ENCODE data around the gene PCED1A. TPM values are rescaled to one million over a fixed set of nuclear protein-coding genes. Genes with fewer than 3 reads are reported as not detected.
"Not testable (repeated sequence)": the region's sequence is repeated elsewhere in the genome, so short reads cannot be mapped to it uniquely, and the experiment has no call there.

Gene PCED1A
- total RNA-seq, 1 experiment from 2014 or later: 38.5 TPM

DNA sequence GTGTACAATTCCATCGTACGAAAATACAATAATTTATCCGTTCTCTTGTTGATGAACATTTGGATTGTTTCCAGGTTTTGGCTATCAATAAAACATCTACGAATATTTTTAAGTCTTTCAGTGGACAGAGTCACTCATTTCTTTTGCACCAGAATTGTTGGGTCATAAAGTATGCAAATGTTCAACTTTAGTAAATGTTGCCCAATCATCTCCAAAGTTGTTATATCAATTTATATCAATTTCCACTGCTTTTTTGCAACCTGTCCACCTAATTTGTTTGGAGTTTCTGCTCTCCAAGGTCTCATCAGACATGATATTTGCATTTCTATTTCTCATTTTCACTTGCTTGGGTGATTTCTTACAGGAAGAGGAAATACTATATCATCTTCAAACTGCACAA, 13.8 kb downstream of the PCED1A start:
- DNase-seq (ENCODE audit: low read depth): no peak

DNA sequence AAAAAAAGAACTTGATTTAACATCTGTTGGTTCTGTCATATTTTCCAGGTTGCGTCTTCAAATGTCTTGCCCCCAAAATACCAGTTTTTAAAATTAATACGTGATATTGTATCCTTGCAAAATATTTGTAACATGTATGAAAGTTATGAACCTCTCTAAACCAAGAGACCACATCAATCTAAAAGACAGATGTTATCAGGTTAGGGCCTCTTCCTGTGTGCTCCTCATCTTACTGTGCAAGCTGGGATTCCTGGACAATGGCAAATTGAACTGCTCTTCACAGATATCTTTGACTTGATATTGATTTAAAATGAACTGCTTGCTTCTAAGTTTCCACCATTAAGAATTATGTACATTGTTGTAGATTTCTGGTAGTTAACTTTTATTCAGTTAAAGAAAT, 14.7 kb downstream of the PCED1A start:
- no peak for DNase-seq (ENCODE audit: low read depth)

DNA sequence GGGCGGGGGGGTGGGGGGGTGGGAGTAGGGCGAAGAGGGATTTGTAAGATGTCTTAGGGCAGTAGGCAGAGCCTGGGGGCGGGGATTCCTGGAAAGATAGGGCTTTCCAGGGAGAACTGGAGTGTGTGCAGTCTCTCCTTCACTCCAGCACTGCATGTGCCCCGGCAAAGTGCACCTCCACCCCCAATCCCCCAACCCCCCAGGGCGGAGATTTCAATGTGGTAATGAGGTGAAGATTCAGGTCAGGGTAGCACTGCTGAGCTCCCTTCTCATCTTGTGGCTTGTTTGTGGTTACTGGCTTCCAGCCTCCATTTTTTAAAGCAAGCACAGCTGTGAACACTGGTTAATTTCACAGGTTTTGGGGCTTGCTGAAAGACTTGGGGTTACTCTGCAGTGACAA, 18.4 kb downstream of the PCED1A start:
- DNase-seq (ENCODE audit: low read depth): peak; percentile 78

DNA sequence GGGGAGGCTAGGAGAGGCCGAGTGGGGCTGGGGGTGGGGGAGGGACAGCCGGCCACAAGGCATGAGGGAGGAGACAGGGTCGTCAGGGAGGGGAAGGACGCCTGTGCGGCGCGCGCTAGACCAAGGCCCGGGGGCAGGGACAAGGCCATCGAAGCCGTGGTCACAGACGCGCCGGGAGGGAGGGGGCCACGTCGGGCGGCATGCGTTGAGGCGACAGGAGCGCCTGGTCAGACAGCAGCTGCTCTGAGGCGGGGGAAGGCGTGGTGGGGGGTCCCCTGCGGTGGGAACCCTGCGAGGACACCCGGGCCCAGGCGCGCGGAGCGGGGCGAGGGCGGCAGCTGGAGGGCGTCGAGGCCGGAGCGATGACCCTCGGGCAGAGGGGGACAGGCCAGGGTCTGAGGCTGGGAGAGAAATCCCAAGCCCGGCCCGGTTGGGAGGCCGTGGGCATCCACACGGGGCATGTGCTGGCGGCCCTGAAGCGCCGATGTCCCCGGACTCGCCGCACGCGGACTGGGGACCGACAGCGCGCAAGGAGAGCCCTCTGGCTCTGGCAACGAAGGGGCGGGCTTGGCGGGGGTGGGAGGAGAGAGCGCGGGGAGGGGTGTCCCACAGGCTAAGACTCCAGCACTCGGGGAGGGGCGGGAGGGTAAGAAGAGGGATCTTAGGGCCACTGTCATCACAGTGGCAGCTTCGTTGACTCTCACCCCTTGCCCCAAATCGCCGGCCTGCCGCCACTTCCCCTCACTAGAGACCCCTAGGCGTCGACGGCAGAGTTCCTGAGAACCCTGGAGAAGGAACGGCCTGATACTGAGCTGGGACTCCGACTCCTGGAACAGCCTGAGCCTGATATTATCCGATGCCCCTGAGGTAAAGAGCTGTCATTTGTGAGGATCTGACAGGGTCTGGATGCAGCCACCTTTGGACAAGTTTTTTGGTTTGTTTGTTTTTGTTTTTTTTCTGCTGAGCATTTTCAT, 19.3 kb downstream of the PCED1A start:
- no peak for DNase-seq (ENCODE audit: low read depth)

GRCh38 chr20:2820084-2820895, 20.2 kb downstream of the PCED1A start:
- peak; percentile 43 for DNase-seq (ENCODE audit: low read depth)

- no peak for DNase-seq (ENCODE audit: low read depth)
These were observed 22.4 kb downstream of the PCED1A start for GRCh38 chr20:2817891-2818595.

DNA sequence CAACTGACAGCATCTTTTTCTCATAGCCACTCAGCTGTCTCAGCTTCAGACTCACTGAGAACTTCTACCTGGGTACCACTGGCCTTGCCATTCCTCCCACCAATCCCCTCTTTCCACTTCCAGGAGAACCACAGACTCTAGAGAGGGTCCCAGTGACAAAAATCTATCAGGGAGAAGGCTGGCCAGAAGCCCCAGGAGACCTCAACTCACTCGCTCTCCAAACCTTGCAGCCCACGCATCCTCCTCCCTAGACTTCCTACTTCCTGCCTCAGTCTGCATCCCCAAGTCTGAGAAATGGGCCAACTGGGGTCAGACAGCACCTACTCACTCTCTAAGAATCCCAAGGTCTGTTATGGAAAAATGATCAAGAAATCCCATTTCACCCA, 23.1 kb downstream of the PCED1A start:
- no peak for DNase-seq (ENCODE audit: low read depth)

- peak; percentile 48 for DNase-seq (ENCODE audit: low read depth)
These were observed 23.7 kb downstream of the PCED1A start for GRCh38 chr20:2816583-2817340.

DNA sequence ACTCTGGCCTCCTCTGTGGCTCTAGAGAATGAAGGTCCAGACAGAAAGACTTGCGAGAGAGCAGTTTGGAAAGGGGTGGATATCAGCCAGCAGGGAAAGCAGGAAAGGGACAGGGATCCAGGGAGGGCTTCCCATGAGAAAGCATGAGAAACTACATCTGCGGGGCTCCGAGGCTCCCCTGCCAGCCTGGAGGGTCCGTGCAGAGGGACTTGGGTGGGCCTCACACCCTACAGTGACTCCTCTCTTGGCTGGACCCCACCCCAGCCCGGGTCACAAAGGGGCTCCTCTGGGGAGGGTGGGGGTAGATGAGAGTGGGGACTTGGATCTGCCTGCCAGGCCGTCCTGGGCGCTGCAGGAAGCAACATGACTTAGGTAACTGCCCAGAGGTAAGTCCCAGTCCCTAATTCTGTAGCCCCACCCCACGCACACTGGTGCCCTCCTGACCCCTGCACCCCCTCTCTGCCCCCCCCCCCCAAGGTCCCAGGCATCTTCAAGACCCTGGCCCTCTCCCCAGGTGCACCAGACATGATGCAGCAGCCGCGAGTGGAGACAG, 24.3 kb downstream of the PCED1A start, which contains the start of gene TMEM239:
Gene TMEM239, plus strand, starts transcription at position 335 of the 553 bp plus-strand sequence. Its CDS starts 191 bp downstream, at position 526.
- DNase-seq (ENCODE audit: low read depth): no peak

GRCh38 chr20:2815242-2815900, 25.1 kb downstream of the PCED1A start:
- DNase-seq (ENCODE audit: low read depth): no peak

DNA sequence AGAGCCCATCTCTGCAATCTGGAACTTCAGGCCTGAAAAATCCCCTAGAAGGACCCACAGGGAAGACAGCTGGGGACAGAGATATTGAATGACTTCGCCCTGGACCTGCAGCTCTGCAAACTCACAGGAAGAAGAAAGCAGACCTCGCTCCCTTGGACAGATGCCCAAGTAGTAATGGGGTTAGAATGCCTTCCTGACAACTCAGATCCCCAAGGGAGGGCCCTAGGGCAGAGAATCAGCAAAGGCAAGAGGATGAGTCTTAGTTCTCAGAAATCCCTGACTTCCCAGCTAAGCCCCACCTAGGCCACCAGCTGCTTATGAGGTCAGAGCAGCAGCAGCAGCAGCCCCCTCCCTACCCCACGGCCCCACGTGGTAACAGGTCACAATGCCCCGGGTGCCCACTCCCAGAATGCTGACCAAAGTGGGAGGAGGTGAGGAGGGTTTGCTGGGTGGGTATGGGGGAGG, 25.8 kb downstream of the PCED1A start, which contains the start of gene C20orf141:
Gene C20orf141, plus strand, starts transcription at position 401 of the 465 bp plus-strand sequence. CDS start 198 bp downstream, outside the sequence.
- peak; percentile 100 for DNase-seq (ENCODE audit: low read depth)

GRCh38 chr20:2814076-2814475, 26.4 kb downstream of the PCED1A start:
- peak; percentile 40 for DNase-seq (ENCODE audit: low read depth)

DNA sequence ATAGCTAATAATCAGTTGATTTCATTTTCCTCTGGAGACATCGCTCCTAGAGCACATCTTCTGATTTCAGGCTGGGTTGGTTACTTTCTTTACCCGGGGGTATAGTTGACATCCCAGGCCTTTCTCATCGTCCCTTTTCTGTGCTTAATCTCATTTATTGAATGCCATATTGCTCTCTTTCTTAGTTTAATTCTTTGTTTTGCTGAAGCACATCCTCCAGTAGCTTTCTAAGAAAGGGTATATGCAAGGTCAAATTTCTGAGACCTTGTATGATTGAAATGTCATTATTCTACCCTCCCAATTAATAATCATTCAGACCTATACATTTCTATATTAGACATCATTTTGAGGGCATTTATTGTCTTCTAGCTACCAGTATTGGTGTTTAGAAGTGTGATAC, 28.3 kb downstream of the PCED1A start:
- no peak for DNase-seq (ENCODE audit: low read depth)

- no peak for DNase-seq (ENCODE audit: low read depth)
These were observed 30.8 kb downstream of the PCED1A start for GRCh38 chr20:2809690-2810089.

DNA sequence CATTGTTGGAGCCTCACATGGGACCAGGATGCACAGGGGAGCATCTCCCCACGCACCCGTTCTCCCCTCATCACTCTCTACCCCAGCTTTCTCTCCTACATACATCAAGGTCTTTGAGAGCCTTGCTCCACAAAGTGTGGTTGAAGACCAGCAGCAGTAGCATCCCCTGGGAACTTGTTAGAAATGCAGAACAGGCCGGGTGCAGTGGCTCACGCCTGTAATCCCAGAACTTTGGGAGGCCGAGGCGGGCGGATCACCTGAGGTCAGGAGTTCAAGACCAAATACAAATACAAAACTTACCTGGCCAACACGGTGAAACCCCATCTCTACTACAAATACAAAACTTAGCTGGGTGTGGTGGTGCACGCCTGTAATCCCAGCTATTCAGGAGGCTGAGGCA, 32.5 kb downstream of the PCED1A start:
- DNase-seq (ENCODE audit: low read depth): not testable (repeated sequence)

- DNase-seq (ENCODE audit: low read depth): no peak
These were observed 33.4 kb downstream of the PCED1A start for GRCh38 chr20:2807019-2807418.

DNA sequence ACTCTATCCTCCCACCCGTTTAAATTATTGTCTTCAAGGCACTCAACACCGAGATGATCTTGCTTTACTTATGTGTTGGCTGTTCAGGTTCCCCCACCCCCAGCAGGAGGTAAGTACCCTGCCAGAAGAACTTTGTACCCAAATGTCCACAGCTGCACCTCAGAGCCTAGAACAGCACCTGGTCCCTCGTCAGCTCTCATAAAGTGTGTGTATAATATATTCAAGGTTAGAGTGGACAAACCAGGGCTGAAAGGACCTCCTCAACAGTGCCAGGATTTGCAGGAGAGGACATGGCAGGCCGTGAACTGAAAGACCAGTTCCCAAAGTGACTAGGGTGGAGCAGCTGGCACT, 34.1 kb downstream of the PCED1A start:
- DNase-seq (ENCODE audit: low read depth): no peak

DNA sequence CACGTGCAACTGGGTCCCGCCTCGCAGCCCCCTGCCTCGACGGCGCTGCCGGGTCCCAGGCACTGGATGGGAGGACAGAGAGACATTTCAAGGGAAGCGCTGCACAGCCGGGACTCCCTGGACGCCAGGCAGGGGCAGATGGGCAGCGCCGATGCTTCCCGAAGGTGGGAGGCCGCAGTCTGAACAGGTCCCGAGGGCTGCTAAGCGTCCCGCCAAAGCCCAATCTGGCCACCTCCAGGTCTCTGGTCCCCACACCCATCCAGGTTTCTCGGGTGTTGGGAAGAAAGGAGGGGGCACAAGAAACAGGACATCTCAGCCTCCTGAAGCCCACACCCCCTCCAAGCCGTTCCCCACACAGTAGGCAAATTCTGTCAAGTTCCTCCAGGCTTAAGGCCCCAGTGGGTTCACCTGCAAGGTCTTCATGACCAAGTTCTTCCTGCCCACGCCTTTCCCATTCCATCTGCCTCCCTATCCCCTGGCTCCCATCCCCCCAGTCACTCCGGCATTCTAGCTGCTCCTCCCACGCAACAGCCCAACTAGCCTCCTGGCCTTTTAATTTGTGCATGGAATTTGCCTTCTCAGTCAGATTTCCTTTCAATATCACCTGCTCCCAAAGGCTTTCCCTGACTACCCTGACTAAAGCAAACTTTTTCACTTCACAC, 34.6 kb downstream of the PCED1A start:
- DNase-seq (ENCODE audit: low read depth): no peak

DNA sequence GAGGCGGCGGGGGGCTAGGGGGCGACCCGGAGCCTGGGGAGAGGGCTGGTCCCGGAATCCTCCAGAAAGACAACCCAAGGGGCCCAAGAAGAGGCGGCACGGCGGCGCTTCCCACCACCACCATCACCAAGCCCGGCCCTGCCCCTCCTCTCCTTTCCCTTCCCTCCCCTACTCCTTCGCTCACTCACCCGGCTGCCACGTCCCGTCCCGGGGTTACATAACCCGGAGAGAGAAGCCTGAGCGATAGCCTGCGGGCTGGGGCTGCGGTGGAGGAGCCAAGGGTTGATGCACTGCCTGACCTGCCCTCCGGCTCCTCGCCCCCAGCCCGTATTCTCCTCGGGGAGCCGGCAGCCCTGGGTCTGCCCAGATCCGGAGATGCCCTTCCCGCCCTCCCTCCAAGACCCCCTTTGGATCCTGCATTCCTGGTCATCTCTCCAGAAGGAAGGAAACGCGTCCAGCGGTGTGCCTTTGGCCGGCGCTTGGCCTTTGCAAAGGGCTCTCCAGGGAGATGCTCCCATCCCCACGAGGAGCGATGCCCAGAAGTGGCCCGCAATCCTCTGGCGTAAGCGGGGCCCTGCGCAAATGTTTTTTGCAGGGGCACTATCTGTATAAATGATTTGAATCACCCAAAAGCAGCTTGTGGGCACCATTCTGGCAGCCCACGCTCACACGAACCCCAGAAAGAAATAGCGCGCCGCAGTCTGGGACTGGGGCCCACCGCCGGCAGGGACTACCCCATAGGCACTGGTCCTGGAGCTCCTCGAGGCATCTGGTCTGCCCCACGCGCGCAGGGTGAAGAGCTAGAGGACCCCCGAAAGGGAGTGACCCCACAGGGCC, 35.4 kb downstream of the PCED1A start:
- peak; percentile 54 for DNase-seq (ENCODE audit: low read depth)

Data from M059J (cell line).